ENCODE measurements around the gene CLN5.

CLN5 gene

DNA sequence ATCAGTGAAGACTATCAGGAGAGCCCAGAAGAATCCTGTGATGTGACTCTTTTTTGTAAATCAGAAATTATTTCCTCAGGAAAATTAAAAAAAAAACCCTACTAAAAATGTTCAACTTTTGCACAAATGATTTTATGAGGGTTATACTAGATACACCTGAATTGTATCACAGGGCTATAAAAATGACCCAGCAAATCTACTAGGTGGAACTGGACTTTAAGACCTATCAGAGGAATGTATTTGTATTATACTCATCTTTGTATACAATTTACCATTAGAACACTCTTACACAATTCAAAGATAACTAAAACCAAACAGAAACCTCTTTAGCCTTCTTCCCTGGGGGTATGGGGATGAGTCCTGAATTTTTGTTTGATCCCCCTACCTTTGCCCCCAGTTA, 27.9 kb downstream of the CLN5 start:
- no peak for DNase-seq (ENCODE audit: low spot score)

DNA sequence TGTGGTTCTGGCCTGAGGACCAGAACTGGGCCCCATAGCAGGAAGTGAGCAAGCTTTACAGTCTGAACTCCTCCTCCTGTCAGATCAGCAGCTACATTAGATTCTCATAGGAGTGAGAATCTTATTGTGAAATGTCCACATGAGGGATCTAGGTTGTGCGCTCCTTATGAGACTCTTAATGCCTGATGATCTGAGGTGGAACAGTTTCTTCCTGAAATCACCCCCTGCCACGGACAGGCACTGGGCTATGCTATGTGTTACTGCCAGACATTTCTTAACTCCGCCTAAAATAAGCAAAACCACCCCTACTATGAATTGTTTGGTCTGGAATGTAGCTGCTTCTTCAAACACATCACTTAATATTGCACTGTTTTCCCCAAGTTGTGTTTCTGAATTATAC, 30.5 kb downstream of the CLN5 start:
- no peak for DNase-seq (ENCODE audit: low spot score)

DNA sequence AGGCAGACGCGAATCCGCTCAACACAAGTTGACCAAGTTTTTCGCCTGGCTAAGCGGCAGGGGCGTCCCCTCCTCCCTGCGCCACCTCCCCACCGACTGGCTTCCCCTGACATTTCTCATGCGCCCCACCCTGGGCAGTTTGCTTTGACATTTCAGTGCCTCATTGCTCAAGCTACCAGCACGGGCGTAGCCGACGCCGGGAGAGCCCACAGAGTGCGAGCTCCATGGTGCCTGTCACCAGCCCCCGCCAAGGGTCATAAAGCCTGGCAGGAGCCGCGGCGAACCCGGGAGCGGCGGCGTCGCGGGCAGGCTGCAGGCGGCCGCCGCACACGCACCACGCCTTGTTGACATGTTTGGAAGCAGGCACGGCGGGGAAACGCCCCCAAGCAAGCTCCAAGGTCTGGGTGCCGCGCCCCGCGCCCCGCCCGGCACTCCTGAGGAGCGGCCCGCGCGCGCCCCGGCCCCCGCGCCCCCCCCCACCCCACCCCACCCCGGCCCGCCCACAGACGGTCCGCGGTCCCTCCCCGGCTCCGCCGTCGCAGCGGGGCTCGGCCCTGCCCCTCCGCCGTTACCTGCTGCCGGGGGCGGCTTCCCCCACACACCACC, 34.5 kb downstream of the CLN5 start:
- peak; percentile 71 for DNase-seq (ENCODE audit: low spot score)

DNA sequence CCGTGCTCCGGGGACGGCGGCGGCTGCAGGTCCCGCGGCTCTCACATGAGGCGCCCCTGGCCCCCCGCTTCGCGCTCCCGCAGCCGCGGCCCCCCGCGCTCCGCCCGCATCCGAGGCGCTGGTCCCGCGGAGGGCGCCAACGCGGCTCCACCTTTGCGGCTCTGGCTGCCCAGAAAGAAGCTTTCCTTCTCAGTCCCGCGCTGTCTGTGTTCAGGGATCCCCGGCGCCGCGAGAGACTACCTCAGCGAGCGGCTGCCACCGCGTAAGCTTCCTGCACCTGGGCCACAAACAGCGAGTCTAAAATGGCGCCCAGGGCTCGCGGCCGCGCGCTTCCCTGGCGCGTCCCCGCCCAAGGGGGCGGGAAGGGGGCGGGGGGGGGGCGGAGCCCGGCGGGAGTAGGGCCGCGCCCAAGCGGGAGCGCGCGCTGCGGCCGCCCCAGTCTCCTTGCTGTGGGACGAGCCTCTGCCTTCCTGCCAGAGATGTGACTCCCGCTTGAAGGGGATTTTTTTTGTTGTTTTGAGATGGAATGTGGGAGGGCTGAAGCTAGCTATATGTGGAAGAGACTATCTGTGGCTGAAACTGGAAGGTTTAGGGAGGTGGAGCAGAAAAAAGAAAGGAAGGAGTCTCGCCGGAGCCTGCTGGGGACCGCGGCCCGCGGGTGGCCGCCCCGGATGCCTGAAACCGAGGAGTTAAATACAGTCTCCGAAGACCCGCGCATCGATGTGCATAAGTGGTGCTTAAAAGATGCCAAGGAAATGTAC, 35.2 kb downstream of the CLN5 start, which contains the start of gene FBXL3:
Gene FBXL3, minus strand, starts transcription at position 299 of the 761 bp plus-strand sequence. CDS start 5,299 bp downstream, outside the sequence.
- peak; percentile 86 for DNase-seq (ENCODE audit: low spot score)

DNA sequence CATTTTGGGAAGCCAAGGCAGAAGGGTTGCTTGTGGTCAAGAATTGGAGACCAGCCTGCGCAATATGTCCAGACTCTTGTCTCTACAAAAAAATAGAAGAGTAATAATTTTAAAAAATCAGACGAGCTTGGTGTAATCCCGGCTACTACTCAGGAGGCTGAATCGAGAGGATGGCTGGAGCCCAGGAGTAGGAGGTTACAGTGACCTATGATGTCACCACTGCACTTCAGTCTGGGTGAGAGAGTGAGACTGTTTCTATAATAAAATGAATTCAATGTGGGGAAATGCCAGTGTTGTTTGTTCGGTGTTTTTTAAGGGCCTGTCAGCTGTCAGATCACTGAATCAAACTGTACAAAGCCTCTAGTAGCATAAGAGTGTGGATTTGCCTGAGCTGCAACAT, 36.3 kb downstream of the CLN5 start:
- peak; percentile 29 for DNase-seq (ENCODE audit: low spot score)

DNA sequence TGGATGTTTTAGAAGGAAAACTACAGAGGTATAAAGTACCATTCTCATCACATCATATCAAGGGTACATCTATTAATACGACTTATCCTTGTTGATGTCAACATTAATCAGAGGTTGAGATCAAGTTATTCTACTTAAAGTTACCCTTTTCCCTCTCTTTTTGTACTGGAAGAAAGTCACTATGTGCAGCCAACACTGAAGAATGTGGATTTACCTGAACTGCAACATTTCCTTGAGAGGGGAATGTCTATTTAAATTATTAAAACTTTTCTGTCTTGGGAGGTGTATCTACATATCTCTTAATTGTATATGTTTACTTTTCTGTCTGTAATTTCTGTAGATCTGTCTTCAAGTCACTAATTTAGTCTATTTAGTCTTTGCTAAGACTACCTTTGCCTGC, 37.6 kb downstream of the CLN5 start:
- no peak for DNase-seq (ENCODE audit: low spot score)

DNA sequence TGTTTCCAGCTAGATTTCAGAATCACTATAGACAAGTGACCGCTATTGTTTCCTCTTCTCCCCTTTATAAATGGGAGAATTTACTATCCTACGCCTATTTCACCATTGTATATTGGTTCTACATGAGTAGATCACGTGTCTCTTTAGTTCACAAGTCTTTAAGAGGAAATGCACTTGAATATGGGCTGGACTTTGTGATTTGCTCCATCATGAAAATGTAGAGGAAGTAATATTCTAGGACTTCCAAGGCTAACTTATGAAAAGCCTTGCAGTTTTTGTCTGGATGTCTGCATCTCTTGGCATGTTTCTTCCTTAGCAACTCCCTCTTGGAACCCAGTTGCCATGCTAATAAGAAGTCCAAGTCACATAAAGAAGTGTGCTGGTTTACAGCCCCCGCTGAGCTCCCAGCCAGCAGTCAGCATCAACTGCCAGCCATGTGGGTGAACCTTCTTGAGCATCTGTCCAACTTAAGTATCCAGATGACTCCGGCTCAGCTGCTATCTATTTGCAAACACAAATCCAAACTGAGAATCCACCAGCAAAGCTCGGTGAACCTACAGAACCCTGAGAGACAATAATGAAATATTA, 39.9 kb downstream of the CLN5 start:
- no peak for DNase-seq (ENCODE audit: low spot score)

DNA sequence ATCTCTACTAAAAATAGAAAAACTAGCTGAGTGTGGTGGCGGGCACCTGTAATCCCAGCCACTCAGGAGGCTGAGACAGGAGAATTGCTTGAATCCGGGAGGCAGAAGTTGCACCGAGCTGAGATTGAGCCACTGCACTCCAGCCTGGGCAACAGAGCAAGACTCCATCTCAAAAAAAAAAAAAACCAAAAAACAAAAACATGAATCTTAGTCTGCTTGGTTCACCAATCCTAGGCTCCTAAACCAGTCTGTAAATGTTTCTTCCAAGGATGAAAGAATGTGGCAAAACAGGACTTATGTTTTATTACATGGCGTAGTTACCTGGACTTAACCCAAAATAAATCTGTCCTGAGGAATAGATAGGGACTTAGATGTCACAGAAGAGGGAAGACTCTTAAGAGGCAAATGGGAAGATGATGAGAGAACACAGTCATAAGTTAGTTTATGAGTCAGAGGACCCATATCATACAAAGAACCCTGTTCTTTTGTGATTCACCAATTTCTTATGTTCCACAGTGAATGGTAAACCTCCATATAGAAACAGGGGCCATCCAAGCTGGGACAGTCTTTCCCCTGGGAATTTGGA, 41.9 kb downstream of the CLN5 start:
- no peak for DNase-seq (ENCODE audit: low spot score)

DNA sequence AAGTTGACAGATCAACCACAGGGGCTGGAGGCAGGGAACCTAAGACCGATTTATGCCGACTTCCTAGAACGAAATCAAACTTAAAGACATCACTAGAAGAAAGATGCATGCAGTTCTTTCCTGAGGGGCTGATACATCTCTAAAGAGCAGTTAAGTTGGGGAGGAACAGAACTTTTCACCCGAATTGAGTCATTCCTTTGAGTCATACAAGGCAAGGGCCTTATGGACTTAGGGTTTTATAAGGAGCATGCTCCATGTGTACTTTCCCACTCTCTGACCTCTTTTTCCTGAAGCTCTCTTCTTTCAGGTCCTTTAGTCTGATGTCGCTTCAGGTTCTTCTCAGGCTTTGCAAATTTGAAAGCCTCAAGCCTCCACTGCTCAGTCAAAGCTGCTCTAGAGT, 43.0 kb downstream of the CLN5 start:
- no peak for DNase-seq (ENCODE audit: low spot score)

DNA sequence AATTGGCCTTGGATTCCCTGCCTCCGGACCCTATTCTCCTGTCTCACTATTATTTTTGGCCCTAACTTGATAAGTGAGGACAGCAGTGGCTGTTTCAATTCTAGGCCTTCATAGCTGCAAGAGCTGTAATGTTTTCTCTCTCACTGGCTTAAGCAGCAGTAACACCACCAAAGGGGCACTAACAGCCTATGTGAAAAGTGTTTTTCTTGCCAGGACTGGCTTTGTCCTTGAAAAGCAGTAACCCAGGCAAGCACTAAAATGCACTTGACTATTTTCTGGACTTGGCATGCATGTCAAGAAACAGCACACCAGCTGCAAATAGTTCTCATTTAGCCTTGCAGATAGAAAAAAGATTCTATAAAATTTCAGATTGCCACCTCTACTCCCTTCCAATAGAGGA, 44.4 kb downstream of the CLN5 start:
- peak; percentile 59 for DNase-seq (ENCODE audit: low spot score)

DNA sequence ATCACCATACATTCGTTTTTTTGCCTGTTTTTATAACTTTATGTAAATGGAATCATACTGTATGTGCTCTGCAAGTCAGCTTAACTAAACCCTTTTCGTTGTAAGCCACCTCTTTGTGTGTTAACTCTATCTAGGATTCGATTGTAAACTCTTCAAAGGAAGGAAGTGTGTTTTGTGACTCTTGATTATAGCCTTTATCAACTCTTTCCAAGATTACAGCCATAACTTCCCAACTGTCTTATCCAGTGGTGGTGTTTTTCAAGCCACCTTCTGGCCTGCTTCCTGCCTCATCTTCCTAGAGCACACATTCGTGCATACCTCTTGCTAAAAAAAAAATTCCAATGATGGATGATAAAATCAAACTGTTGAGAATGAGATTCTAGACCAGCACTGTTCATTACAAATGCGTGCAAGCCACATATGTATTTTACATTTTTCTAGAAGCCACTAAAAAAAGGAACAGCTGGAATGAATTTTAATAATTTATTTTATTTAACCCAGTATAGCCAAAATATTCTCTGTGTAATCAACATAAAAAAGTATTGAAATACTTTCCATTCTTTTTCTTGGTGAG, 47.1 kb downstream of the CLN5 start:
- DNase-seq (ENCODE audit: low spot score) = no peak

DNA sequence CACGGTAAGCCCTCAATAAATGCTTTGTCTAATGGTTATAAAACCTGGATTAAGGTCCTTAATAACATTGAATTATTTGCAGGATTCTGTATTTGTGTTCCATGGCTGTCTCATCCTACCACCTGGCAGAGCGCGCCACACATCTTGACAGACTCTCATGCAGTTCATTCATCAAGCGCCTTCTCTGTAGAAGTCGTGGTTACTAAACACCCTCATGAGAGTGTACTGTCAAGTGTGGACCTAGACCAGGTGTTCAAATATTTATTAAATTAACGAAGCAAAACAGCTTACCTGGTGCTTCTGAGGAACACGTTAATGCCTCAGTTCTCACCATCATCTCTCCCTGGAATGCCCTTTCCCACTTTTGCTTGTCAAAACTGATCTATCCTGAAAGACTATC, 48.2 kb downstream of the CLN5 start:
- DNase-seq (ENCODE audit: low spot score) = no peak

DNA sequence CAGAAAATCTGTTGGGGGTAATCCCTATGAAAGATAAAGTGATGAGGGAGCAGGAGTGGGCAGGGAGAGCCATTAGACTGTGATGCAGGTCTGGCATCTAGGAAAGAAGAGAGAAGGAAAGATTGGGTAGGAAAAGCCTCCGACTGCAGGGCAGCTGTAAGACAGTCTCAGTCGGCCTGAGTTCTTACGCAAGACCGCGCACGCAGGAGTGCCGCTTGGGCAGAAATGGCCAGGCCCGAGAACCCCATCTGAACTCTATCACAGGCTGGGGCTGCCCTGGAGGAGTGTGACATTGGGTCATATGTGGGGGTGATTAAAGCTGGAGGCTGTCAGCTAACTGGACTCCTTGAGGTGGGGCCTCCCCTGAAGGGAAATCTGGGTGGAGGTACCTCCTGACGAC, 49.0 kb downstream of the CLN5 start:
- no peak for DNase-seq (ENCODE audit: low spot score)

DNA sequence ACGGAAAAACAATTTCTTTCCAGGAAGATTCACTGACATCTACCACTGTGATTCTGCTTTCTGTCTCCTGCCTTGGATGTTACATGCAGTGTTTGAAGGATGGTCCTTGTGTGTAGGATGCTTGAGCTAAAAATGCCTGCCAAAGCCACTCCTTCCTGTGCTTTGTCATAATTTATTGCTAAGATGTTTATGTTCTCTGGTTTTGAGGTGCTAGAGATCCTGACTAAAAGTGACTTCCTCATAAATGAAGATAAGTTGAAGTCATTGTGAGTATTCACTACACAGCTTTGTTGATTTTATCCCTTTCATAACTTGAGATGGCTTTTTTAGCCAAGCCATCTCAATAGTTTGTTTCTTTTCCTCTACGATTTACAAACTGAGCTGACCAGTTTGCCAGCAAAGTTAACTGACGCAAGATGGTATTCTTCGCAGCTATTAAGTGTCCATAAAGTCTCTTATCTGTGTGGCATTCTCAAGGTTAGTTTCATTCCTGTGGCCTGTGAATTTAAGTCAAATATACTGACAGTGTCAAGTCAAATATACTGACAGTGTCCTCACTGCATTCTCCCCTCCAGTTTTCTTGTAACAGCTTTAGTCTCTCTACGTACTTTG, 50.8 kb downstream of the CLN5 start:
- DNase-seq (ENCODE audit: low spot score) = no peak

DNA sequence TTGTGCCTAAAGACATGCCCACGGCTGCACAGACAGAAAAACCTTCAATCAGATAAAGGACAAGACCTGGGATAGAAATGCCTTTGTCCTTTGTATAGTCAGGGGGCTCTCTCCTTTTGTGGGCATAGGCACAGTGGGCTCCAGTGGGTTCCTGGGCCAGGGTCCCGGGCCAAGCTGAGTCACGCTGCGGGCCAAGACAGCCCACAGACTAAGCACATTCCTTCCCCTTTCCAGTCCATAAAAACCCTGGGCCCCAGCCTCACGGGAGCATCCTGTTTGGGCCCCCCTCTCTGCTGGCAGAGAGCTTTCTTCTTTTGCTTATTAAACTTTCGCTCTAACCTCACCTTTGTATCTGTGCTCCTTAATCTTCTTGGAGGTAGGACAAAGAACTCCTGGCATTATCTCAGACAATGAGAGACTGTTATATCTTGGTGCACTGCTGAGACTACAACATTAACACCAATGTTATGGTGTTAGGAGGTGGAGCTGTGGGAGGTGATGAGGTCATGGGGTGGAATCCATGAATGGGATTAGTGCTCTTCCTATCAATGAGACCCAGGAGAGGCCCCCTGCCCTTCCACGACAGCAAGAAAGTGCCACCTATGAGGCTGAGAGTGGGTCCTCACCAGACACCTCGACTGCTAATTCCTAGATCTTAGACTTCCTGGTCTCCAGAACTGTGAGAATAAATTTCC, 55.9 kb downstream of the CLN5 start:
- DNase-seq (ENCODE audit: low spot score) = no peak

DNA sequence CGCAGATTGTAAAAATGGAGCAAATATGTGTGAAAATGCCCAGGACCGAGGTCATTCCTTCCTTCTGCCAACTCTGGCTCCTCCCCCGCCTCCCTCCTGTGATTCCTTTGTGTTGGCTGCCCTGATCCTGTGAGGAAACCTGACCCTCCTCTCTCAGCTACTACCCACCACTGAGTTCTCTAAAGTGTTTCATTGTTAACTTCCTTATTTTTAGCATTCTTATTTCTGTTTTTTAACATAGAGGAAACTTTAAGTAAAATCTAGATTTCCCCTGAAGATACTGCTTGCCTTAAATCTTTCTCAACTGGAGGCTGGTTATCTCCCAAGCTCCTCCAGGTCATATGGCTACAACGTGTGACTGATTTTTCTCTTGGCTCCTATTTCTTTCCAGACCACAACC, 56.8 kb downstream of the CLN5 start:
- no peak for DNase-seq (ENCODE audit: low spot score)

DNA sequence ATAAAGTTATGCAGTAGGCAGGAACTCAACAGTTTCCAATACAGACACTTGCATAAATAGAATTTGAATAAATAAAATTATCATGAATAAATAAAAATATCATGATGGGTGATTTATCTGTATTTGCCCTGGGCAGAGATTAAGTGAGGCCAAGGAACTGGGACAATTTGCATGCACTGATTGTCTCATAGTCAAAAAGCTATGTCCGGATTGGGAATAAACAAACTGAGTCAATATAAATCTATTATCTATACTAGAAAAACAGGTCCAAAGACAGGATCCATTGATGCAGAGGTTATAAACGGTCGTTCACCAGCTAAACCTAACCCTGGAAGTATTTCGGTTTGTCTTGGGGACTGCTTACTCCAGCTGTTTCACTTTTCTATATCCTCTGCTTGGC, 61.3 kb downstream of the CLN5 start:
- no peak for DNase-seq (ENCODE audit: low spot score)

Data from globus pallidus (tissue), 1 donor.